Fibroblast of lung (primary cell): ENCODE results near the gene IGLON5.

Experiments
- CTCF ChIP-seq, 2 donors: IDR thresholded peaks in 1 of 2; conservative IDR thresholded peaks in 1 of 2; 1 replicate in 1 of 2; 2 replicates in 1 of 2; pipeline ENCODE4 v1.5.1; 2011 to 2012; ENCODE audit warnings: low read length in 2 of 2, control low read depth in 1 of 2, inconsistent platforms in 1 of 2, low read depth in 1 of 2, mild to moderate bottlenecking in 1 of 2
- EZH2 ChIP-seq: IDR thresholded peaks from 2 replicates; pipeline ENCODE4 v1.5.1; 2012; ENCODE audit warnings: low read length, control low read depth, mild to moderate bottlenecking; ENCODE audit errors: missing control alignments

- no peak for TF ChIP-seq CTCF (conservative IDR thresholded peaks at IDR 0.05 in 1 of 2, IDR thresholded peaks at IDR 0.05 in 1 of 2; ENCODE audit: low read depth in 1 of 2, low read length in 2 of 2)
- no peak for TF ChIP-seq EZH2
Observed at GRCh38 chr19:51297406-51297805, 14.0 kb upstream of the IGLON5 start.
